Measurements from ENCODE around the gene ATXN1. TPM values are rescaled to one million over a fixed set of nuclear protein-coding genes. Genes with fewer than 3 reads are reported as not detected.
A peak's percentile ranks its signal among the peaks of the same experiment; 100 is the strongest.

ATXN1 gene
- total and polyA plus RNA-seq, 2 of the 13 experiments (the other 11 are each of a cell fraction or from before 2014, with no cell fraction given) = 20.7 to 39.5 TPM

DNA sequence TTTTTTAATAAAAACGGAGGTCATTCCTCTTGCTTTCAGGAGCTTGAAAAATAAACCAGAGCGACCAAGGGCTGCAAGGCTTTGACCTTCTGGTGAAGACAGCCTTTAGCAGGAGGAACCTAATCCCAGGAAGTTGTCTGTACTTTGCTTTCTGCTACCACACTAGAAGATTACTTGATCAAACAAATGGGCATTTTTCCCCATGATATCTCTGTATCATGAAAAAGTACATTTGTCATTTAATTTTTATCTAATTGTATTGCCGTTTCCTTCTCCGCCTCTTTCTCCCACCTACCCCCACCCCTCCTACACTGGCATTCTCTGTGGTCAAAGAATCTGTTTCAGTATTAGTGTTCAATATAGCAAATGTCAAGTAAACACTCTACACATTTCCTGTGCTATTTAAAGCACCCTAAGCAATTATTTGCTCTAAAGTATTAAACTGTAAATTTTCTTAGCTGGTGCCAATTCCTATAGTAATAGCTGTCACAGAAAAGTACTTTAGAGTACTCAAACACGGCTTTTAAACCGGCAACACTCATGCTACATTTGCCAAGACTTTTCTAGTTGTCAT is 29.7 kb downstream of the ATXN1 start:
- Histone ChIP-seq H3K4me2 (ENCODE audit: low read depth, low read length) (peak overlapping the region; percentile 60), H3K36me3 (replicated peaks in 1 of 2; ENCODE audit: control insufficient read depth in 1 of 2, insufficient read depth in 2 of 2, low read length in 2 of 2) (peaks cover 0 to 3% of the 10 kb centered on the region in 2 experiments; a peak in 2 of 5 replicates), H4K20me1 (ENCODE audit: insufficient read depth, low read length) (no peaks in the 10 kb centered on the region), H3K27ac (ENCODE audit: extremely low read length, insufficient read depth, low read length) (peak overlapping the region; percentile 56), H3K79me2 (ENCODE audit: insufficient read depth, low read length) (peaks cover 35% of the 10 kb centered on the region), H3K9ac (ENCODE audit: insufficient read depth, low read depth, low read length) (peak overlapping the region; percentile 21), H3K4me1 (ENCODE audit: insufficient read depth, low read length) (peaks cover 98% of the 10 kb centered on the region), H3K4me3 (replicated peaks in 1 of 3; ENCODE audit: insufficient read depth in 1 of 3, low read depth in 2 of 3, low read length in 3 of 3) (no peak overlapping the region), H3K9me3 (ENCODE audit: low read length) (no peaks in the 10 kb centered on the region), H2AFZ (ENCODE audit: low read length) (no peak overlapping the region), H3K27me3 (ENCODE audit: control insufficient read depth in 1 of 2, insufficient read depth in 2 of 2, low read length in 2 of 2) (no peaks in the 10 kb centered on the region)
- in situ Hi-C loops (cut with HindIII; ENCODE audit: extremely low pct_ligation_motif_present, low pct_unique_long_range_greater_than_20kb) (no loop called here), intact Hi-C loops (cut with micrococcal nuclease; ENCODE audit: unreplicated experiment) (no loop called here)
- no TSS peak for BruUV-seq (replicated peaks)
- FAIRE-seq (no peak), DNase-seq (ENCODE audit: low spot score) (no peak), ATAC-seq (no peak)
- 41% methylated on average over 6 of the region's 6 CpGs for WGBS (ENCODE audit: low lambda C conversion rate)
- ChIA-PET CTCF (ENCODE audit: low intra/inter-chr PET ratio, low total read pairs) (no interaction called here), POLR2A (interaction anchor here (0.9 to 2.2 kb wide), 5 partner anchors 13 to 30 kb away, joined by 3 to 11 read pairs (median 6); partner anchors contain the start of gene ATXN1)
- TF ChIP-seq HNRNPK (IDR thresholded peaks at IDR 0.05; ENCODE audit: low read depth, low read length, poor library complexity, severe bottlenecking) = peak; percentile 50
- TF ChIP-seq CBX5 (CRISPR knock-in tag; IDR thresholded peaks at IDR 0.05; ENCODE audit: borderline replicate concordance) = no peak
- peak; percentile 53; the same call in 1 of the 2 replicates for TF ChIP-seq ELF3 (CRISPR knock-in tag; IDR thresholded peaks at IDR 0.05)
- no peak for TF ChIP-seq FOXP1 (IDR thresholded peaks at IDR 0.05)
- TF ChIP-seq FOXP1 (CRISPR knock-in tag; IDR thresholded peaks at IDR 0.05) = peak; percentile 46; the same call in 1 of the 2 replicates
- TF ChIP-seq NR2F6 (IDR thresholded peaks at IDR 0.05) = no peak; the same call in 1 of the 2 replicates
- TF ChIP-seq NR2F6 (CRISPR knock-in tag; IDR thresholded peaks at IDR 0.05) = 0 out of 2 replicates have a peak, but pooled peaks have one; percentile 21
- peak; percentile 33 for TF ChIP-seq TEAD3 (CRISPR knock-in tag; optimal IDR thresholded peaks at IDR 0.05; ENCODE audit: borderline replicate concordance)
- 0 out of 2 replicates have a peak, but pooled peaks have one; percentile 11 for TF ChIP-seq NCOR1 (IDR thresholded peaks at IDR 0.05; ENCODE audit: borderline replicate concordance, low read length)
- TF ChIP-seq TBX3 (IDR thresholded peaks at IDR 0.05; ENCODE audit: borderline replicate concordance) = peak; percentile 47; the same call in 1 of the 2 replicates
- TF ChIP-seq, protein P1, sequence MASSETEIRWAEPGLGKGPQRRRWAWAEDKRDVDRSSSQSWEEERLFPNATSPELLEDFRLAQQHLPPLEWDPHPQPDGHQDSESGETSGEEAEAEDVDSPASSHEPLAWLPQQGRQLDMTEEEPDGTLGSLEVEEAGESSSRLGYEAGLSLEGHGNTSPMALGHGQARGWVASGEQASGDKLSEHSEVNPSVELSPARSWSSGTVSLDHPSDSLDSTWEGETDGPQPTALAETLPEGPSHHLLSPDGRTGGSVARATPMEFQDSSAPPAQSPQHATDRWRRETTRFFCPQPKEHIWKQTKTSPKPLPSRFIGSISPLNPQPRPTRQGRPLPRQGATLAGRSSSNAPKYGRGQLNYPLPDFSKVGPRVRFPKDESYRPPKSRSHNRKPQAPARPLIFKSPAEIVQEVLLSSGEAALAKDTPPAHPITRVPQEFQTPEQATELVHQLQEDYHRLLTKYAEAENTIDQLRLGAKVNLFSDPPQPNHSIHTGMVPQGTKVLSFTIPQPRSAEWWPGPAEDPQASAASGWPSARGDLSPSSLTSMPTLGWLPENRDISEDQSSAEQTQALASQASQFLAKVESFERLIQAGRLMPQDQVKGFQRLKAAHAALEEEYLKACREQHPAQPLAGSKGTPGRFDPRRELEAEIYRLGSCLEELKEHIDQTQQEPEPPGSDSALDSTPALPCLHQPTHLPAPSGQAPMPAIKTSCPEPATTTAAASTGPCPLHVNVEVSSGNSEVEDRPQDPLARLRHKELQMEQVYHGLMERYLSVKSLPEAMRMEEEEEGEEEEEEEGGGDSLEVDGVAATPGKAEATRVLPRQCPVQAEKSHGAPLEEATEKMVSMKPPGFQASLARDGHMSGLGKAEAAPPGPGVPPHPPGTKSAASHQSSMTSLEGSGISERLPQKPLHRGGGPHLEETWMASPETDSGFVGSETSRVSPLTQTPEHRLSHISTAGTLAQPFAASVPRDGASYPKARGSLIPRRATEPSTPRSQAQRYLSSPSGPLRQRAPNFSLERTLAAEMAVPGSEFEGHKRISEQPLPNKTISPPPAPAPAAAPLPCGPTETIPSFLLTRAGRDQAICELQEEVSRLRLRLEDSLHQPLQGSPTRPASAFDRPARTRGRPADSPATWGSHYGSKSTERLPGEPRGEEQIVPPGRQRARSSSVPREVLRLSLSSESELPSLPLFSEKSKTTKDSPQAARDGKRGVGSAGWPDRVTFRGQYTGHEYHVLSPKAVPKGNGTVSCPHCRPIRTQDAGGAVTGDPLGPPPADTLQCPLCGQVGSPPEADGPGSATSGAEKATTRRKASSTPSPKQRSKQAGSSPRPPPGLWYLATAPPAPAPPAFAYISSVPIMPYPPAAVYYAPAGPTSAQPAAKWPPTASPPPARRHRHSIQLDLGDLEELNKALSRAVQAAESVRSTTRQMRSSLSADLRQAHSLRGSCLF (CRISPR knock-in tag; IDR thresholded peaks at IDR 0.05; ENCODE audit: borderline replicate concordance) = no peak
- peak; percentile 73; the same call in 1 of the 2 replicates for TF ChIP-seq MEF2D (CRISPR knock-in tag; IDR thresholded peaks at IDR 0.05)
- TF ChIP-seq ARID5B (CRISPR knock-in tag; IDR thresholded peaks at IDR 0.05) = peak; percentile 50; the same call in 1 of the 2 replicates
- TF ChIP-seq, protein P2, sequence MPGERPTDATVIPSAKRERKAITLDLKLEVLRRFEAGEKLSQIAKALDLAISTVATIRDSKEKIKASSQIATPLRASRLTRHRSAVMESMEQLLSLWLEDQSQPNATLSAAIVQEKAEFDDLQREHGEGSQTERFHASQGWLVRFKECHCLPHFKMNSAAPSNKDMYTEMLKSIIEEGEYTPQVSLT (CRISPR knock-in tag; IDR thresholded peaks at IDR 0.05; ENCODE audit: borderline replicate concordance, low read depth) = no peak
- TF ChIP-seq, protein P3, sequence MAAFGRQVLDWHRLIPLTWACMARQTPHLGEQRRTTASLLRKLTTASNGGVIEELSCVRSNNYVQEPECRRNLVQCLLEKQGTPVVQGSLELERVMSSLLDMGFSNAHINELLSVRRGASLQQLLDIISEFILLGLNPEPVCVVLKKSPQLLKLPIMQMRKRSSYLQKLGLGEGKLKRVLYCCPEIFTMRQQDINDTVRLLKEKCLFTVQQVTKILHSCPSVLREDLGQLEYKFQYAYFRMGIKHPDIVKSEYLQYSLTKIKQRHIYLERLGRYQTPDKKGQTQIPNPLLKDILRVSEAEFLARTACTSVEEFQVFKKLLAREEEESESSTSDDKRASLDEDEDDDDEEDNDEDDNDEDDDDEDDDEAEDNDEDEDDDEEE (CRISPR knock-in tag; IDR thresholded peaks at IDR 0.05) = no peak
